PFSK-1 (cell line): ENCODE measurements around the gene AHSG.

ENCODE experiments used
- FOXP2 ChIP-seq: optimal IDR thresholded peaks from 2 replicates; pipeline ENCODE3; 2011; ENCODE audit warnings: borderline replicate concordance, control low read depth, inconsistent platforms; ENCODE audit not compliant: insufficient read depth; ENCODE audit errors: extremely low read length, extremely low read depth
- POLR2AphosphoS5 ChIP-seq: IDR thresholded peaks from 2 replicates; pipeline ENCODE4 v1.6.1; 2012; ENCODE audit warnings: low read depth, mild to moderate bottlenecking, control low read depth, low read length, moderate library complexity
- REST ChIP-seq, 2 experiments: IDR thresholded peaks; 2 replicates each; pipeline versions ENCODE4 v1.6.1 to v1.8.0; 2011 to 2012; ENCODE audit warnings: low read depth in 2 of 2, low read length in 2 of 2, control low read depth in 1 of 2, inconsistent platforms in 1 of 2, mild to moderate bottlenecking in 1 of 2, moderate library complexity in 1 of 2; ENCODE audit not compliant: insufficient read depth in 1 of 2
- SIN3A ChIP-seq: IDR thresholded peaks from 2 replicates; pipeline ENCODE4 v1.6.1; 2012; ENCODE audit warnings: mild to moderate bottlenecking, low read length, moderate library complexity, borderline replicate concordance; ENCODE audit not compliant: insufficient read depth
- TAF1 ChIP-seq: IDR thresholded peaks from 2 replicates; pipeline ENCODE4 v1.6.1; 2012; ENCODE audit warnings: low read length, control low read depth, borderline replicate concordance; ENCODE audit not compliant: insufficient read depth

The AHSG gene

DNA sequence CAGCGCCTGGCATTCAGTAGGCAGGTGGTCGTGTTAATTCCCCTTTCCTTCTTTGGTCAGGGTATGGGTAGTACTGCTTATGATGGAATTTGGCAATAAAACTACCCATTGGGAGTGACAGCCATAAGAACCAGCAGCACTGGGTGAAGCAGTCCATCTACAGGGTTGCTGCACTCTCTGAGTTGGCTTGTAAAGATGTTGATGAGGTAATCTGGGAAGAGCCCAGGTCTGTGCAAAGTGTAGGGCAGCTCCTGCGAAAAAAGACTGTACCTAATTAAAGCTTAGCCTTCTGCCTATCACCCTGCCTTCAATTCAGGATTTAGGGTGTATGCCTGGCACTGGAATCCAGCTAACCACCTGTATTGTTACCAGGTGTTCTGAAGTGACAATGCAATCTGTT is 22.7 kb downstream of the AHSG start:
- no peak for TF ChIP-seq TAF1
- no peak for TF ChIP-seq FOXP2
- TF ChIP-seq REST (IDR thresholded peaks at IDR 0.05; ENCODE audit: insufficient read depth in 1 of 2, low read depth in 2 of 2, low read length in 2 of 2): no peak
- no peak for TF ChIP-seq POLR2AphosphoS5
- TF ChIP-seq SIN3A: no peak

- TF ChIP-seq FOXP2: no peak
- TF ChIP-seq TAF1: no peak
- no peak for TF ChIP-seq REST (IDR thresholded peaks at IDR 0.05; ENCODE audit: insufficient read depth in 1 of 2, low read depth in 2 of 2, low read length in 2 of 2)
- TF ChIP-seq POLR2AphosphoS5: no peak
- no peak for TF ChIP-seq SIN3A
These were observed 23.7 kb downstream of the AHSG start for GRCh38 chr3:186636536-186636935.

DNA sequence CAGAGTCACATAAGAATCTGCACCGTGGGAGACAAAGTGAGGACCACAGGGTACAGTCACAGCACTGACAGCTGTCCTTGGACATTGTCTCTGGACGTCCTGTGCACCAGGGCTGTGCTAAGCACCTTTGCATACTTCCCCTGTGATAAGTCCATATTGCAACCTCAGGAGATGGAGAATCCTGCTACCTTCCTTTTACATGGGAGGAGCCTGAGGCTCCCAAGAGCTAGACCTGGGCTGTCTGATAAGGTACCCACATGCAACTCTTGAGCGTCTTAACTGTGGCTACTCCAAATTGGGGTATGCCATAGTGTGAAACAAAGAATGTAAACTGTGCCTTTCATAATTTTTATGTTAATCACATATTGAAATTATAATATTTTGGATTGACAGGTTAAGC is 24.8 kb downstream of the AHSG start:
- TF ChIP-seq POLR2AphosphoS5: no peak
- no peak for TF ChIP-seq REST (IDR thresholded peaks at IDR 0.05; ENCODE audit: insufficient read depth in 1 of 2, low read depth in 2 of 2, low read length in 2 of 2)
- TF ChIP-seq TAF1: no peak
- TF ChIP-seq FOXP2: no peak
- TF ChIP-seq SIN3A: no peak

DNA sequence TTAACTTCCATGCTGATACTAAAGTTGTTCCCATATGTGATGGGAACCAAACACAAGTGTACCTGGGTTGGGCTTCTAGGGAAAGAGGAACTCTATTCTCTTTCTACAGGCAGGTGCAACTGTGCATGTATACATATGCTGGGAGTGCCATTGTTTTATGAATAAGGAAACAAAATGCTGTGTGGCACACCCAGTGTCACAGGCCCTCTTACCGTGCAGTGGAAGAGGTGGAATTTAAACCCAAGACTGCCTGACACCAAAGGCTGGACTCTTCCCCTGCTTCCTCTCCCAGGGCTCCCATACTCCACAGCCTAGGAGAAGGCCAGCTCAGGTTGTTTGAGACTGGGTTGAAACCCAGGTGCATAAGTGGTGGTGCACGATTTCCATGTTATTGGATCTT is 25.4 kb downstream of the AHSG start:
- TF ChIP-seq POLR2AphosphoS5 (no peak), REST (IDR thresholded peaks at IDR 0.05; ENCODE audit: insufficient read depth in 1 of 2, low read depth in 2 of 2, low read length in 2 of 2) (no peak)

- no peak for TF ChIP-seq POLR2AphosphoS5
- TF ChIP-seq FOXP2: no peak
- TF ChIP-seq TAF1: no peak
- no peak for TF ChIP-seq REST (IDR thresholded peaks at IDR 0.05; ENCODE audit: insufficient read depth in 1 of 2, low read depth in 2 of 2, low read length in 2 of 2)
- TF ChIP-seq SIN3A: no peak
These were observed 27.1 kb downstream of the AHSG start, which contains the start of gene FETUB for GRCh38 chr3:186639778-186640472. TSS of gene FETUB (plus strand) at chr3:186640399. CDS start at chr3:186640461, 62 bp downstream.
